Prostate gland (tissue), 2 donors: ENCODE data around the gene PGGHG.
"Not testable (repeated sequence)": the region's sequence is repeated elsewhere in the genome, so short reads cannot be mapped to it uniquely, and the experiment has no call there.

ENCODE experiments used
- CTCF ChIP-seq, 4 experiments: fragments of 200-600 bp in 2 of 4; fragments of 450-650 bp in 2 of 4; sonication (generic) in 2 of 4; IDR thresholded peaks; 1 replicate in 3 of 4; 2 replicates in 1 of 4; pipeline ENCODE4 v1.5.1; 2016 to 2019; ENCODE audit warnings: antibody characterized with exemption in 4 of 4, mild to moderate bottlenecking in 2 of 4, moderate library complexity in 2 of 4
- POLR2A ChIP-seq: fragments of 450-650 bp; IDR thresholded peaks from one replicate; pipeline ENCODE4 v1.6.1; 2016; ENCODE audit warnings: antibody characterized with exemption, mild to moderate bottlenecking

DNA sequence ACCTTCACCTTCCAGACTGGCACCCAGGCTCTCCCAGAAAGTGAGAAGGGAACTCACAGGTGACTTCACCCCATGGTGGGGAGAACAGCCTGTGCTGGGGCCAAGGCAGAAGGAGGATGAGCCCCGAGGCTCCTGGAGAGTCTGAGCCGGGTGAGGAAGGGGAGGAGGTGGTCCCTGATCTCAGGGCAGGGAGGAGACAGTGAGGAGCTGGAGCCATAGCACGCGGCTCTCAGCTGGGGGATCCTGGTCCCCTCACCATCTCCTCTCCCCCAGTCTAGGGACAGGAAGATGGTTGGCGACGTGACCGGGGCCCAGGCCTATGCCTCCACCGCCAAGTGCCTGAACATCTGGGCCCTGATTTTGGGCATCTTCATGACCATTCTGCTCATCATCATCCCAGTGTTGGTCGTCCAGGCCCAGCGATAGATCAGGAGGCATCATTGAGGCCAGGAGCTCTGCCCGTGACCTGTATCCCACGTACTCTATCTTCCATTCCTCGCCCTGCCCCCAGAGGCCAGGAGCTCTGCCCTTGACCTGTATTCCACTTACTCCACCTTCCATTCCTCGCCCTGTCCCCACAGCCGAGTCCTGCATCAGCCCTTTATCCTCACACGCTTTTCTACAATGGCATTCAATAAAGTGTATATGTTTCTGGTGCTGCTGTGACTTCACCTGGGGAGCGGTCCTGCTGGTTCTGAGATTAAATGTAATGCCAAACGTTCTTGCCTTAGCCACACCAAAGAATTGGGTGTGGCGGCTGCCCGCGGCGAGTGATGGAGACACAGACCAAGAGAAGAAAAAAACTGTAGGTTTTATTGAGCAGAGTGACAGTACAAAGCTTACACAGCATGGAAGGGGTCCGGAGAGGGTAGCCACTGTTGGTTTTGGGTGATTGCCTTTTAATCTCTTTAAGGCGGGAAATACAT lies 20.1 kb downstream of the PGGHG start:
- not testable (repeated sequence) for TF ChIP-seq CTCF (IDR thresholded peaks at IDR 0.05)
- peak; percentile 17 for TF ChIP-seq POLR2A
